ENCODE results near the gene NOM1. TPM values are rescaled to one million over a fixed set of nuclear protein-coding genes. Genes with fewer than 3 reads are reported as not detected.

NOM1 gene
- total RNA-seq, 2 donors from 2014 or later = 28.9 to 68.1 TPM

DNA sequence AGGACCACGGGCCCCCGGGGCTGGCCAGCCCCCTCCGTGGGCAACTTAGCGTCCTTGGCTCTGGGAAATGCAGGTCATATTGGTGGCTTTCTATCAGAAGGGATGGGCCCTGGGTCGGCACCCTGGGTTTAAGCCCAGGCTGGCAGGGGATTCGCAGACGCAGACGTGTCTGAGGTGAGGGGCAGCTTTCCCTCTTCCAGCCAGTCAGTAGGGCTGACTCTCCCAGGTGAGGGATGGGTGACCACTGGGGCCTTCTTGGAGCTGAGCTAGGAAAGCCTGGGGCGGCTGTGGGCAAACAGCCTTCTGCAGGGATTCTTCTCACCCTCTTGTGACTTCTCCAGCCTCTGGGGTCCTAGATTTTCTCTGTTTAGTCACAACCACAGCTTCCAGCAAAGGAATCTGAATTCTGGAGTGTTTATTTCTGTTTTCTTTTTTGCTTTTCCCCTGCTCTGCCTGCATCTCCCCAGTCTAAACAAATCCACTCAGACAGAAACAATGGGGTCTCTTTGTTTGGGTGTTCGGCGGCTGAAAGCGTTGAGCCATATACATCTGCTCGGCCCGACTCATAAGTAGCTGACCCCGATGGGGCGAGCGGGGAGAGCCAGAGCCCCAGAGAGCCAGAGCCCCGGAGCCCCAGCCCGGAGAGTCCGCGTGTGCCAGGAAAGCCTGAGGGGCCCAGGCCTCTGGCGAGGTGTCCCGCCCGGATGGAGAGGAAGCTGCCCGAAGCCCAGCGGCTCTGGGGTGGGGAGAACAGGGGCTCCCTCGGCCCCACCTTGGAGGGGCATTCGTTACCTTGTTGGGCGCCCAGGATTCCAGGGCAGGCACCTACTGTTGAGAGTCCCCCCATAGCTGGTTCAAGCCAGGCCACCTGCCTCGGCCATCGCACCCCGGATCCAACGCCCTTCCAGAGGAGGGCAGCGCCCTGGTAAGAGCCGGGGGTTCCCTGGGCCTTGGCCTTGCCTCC lies 59.0 kb downstream of the NOM1 start:
- no peak overlapping the region for H3K27ac Mint-ChIP-seq
- ATAC-seq (no peak), DNase-seq (ENCODE audit: low spot score) (no peak)
- H3K4me1 Mint-ChIP-seq (ENCODE audit: low read depth in 2 of 2) = peaks cover 5 to 6% of the 10 kb centered on the region in 2 donors
- peaks cover 37 to 43% of the 10 kb centered on the region in 2 donors for H3K27me3 Mint-ChIP-seq
- no peak overlapping the region for H3K4me3 Mint-ChIP-seq
- H3K36me3 Mint-ChIP-seq = no peaks in the 10 kb centered on the region
- H3K9me3 Mint-ChIP-seq = no peaks in the 10 kb centered on the region

DNA sequence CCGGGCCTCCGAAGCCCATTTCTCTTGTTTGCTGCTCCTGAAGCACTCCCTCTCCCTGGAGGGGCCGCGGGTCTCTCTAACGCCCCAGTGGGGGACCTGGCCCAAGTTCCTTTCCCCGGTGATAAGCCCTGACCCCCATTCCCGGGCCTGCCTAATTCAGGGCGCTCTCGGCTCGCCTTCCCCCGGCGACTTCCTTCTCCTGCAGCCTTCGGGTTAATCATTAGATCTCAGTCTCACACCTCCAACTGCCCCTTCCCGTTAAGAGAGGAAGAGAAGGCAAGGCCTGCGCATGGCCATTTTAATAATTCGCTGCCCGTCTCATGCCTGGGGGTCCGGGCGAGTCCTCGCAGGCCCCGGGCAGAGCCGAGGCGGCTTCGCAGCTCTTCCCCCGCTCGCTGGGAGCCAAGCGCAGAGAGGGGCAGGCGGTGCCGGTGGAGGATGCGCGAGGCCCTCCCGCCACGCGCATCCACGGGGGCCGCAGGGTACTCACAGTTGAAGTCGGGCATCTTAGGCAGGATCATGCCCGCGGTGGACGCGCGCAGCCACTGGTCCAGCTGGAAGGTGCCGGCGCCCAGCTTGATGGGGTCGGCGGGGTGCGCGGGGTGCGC lies 59.8 kb downstream of the NOM1 start:
- DNase-seq (ENCODE audit: low spot score) (no peak), ATAC-seq (no peak)
- H3K27ac Mint-ChIP-seq = no peak overlapping the region

DNA sequence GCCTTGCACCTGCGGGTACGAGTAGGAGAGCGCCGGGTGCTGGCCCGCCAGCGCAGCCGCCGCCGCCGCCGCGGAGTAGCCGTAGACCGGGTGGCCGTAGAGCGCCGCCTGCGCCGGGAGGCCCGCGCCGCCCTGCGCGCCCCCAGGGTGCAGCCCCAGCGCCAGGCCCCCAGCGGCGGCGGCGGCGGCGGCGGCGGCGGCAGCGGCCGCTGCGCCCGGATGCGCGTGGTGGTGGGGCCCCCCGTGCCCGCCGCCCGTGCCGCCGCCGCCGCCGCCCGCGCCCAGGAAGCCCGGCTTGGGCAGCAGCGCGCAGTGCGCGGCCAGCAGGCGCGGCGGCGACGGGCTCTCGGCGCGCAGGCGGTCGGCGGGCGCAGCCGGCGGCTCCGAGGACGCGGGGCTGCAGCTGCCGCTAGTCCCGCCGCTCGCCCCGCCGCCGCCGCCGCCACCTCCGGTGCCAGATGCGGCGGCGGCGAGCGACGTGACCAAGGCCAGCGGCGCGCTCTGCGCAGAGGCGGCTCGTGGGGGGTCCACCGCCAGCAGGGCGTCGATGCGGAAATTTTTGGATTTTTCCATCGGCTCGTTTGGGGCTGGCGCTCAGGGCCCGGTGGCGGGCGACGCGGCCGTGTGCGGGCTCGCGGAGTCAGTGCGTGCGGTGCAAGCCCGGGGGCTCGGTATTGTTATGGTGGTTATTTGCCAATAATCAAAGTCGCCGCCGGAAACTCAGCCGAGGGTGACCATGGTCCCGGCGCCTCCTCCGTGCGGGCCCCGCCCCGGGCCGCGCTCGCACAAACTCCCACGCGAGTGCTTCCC lies 60.5 kb downstream of the NOM1 start:
- DNase-seq (ENCODE audit: low spot score) = no peak
- peak; percentile 10 to 29 for ATAC-seq
- no peaks in the 10 kb centered on the region for H3K9me3 Mint-ChIP-seq
- peaks cover 35 to 47% of the 10 kb centered on the region in 2 donors for H3K27me3 Mint-ChIP-seq
- no peak overlapping the region for H3K4me3 Mint-ChIP-seq
- H3K36me3 Mint-ChIP-seq = no peaks in the 10 kb centered on the region
- no peak overlapping the region for H3K27ac Mint-ChIP-seq
- peaks cover under 1 to 1% of the 10 kb centered on the region in 2 donors for H3K4me1 Mint-ChIP-seq (ENCODE audit: low read depth in 2 of 2)

More for the DNA sequence above, 59.8 kb downstream of the NOM1 start:
- Mint-ChIP-seq H3K4me3 (no peak overlapping the region), H3K9me3 (no peaks in the 10 kb centered on the region), H3K36me3 (no peaks in the 10 kb centered on the region), H3K27me3 (peaks cover 42 to 50% of the 10 kb centered on the region in 2 donors), H3K4me1 (ENCODE audit: low read depth in 2 of 2) (peaks cover 5 to 6% of the 10 kb centered on the region in 2 donors)

DNA sequence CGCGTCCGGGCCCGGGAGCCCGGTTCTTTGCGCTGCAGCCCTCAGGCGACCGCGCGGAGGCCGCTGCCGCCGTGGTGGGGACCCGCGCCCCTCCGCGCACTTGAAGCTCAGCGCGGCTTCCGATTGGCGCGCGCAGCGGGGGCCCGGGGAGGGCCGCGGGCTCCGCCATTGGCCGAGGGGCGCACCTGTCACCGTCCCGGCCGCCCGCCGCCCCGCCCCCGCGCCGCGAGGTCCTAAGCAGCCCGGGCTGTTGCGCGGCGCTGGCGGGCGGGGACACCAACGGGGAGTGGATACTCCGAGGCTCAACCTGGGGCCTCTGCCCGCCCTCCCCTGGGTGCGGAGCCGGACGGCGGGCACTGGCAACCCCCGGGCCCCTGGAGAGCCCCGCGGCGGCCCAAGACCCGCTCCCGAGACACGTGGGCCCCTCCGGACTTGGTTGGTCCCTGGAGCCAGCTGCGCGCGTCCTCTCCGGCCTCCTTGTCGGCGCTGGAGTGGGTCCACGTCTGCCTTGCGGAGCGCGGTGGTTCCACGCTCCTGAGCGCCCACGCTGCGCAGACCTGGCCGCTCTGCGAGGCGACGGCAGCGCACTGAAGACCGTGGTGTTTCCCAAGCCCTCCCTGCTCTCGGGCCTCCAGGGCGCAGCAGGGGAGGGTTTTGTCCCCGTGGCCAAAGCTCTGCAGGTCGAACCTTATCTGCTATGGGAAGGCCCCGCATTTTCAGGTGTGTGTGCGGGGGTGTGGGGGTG lies 61.2 kb downstream of the NOM1 start, which contains the start of gene MNX1:
TSS of gene MNX1 (minus strand) at position 76 of the 745 bp plus-strand sequence. CDS start 313 bp downstream, outside the sequence.
- Mint-ChIP-seq H3K27ac (no peak within 1 kb of the TSS), H3K9me3 (no peaks in the 10 kb centered on the region), H3K36me3 (no peaks in the 10 kb centered on the region), H3K27me3 (peaks cover 38 to 45% of the 10 kb centered on the region in 2 donors), H3K4me1 (ENCODE audit: low read depth in 2 of 2) (no peaks in the 10 kb centered on the region), H3K4me3 (no peak within 1 kb of the TSS)
- ATAC-seq = peak; percentile 64 to 86
- DNase-seq (ENCODE audit: low spot score) = no peak

DNA sequence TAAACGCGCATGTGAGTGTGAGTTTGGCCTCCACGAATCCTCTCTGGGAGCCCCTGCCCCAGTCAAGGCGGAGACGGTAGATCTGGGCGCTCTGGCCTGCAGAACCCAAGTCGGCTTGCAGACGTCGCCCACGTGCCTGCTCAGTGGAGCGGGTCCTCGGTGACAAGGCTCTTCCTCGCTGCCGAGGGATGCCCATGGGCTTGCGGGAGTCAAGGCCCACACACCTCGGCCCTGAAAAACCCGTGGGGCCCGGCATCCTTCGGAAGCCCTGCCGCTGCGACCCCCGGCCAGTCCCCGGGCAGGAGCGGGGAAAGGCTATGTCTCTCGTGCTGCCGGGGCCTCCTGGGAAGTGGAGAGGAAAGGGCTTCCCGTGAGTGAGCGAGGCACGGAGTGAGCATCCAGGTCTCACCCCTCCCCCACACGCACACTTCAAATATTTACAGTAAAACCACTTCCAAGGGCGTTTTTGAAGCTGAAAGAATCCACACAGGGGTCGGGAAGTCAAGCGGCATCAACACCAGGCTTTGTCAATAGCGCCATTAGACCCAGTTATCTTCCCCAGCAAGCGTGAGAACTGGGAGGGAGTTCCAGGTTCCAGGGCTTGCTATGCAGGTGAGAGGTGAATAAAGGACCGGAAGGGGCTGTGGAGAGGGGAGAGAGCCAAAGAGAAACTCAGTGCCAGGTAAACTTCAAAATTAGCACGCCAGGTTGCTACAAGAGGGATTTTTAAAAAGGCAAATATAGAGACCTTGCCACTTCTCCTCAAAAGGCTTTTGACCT lies 62.0 kb downstream of the NOM1 start:
- H3K4me3 Mint-ChIP-seq = no peak overlapping the region

DNA sequence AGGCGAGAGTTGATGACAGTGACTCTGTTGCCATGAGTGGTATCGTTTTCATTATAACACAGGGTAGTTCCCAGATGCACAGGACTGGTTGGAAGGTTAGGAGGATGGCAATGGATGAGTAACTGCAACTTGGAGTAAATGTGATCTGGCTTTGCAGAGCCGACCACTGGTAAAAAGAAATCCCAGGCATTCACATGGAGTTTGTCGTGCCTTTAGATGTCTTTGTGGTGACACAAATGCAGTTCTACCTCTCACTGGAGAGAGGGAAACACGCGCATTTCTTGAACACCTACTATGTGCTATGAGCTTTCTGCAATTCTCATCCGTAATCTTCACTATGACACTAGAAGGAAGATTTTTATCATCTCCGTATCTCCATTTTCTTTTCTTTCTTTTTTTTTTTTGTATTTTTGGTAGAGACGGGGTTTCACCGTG lies 62.6 kb downstream of the NOM1 start:
- no peak for DNase-seq (ENCODE audit: low spot score)

More for the DNA sequence above, 62.0 kb downstream of the NOM1 start:
- Mint-ChIP-seq H3K9me3 (no peaks in the 10 kb centered on the region), H3K27me3 (peaks cover 43 to 51% of the 10 kb centered on the region in 2 donors), H3K4me1 (ENCODE audit: low read depth in 2 of 2) (peaks cover 0 to 2% of the 10 kb centered on the region in 2 donors), H3K36me3 (no peaks in the 10 kb centered on the region), H3K27ac (no peak overlapping the region)
- DNase-seq (ENCODE audit: low spot score) (no peak), ATAC-seq (no peak)

DNA sequence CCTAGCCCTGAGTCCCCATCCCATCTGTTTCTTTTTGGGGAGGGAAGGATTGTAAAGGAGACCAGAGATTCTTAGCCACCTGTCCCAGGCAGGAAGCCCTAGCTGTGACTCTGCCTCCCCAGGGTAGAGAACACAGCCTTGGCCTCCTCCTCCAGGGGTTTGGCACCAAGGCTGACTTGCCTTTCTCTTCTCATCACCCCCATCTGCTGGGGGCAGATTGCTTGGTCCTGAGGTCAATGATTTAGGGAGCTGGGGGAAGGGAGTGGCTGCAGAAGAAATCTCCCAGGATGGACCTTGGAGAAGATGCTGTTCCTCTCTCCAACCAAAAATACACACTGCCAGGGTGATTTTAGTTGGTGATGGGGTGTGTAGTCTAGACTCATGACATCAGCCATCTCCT lies 63.6 kb downstream of the NOM1 start:
- Mint-ChIP-seq H3K4me3 (no peak overlapping the region), H3K4me1 (ENCODE audit: low read depth in 2 of 2) (peaks cover 0 to 5% of the 10 kb centered on the region in 2 donors), H3K27me3 (peaks cover 39 to 44% of the 10 kb centered on the region in 2 donors), H3K36me3 (no peaks in the 10 kb centered on the region), H3K9me3 (no peaks in the 10 kb centered on the region), H3K27ac (no peak overlapping the region)
- DNase-seq (ENCODE audit: low spot score) (no peak), ATAC-seq (no peak)

More for the DNA sequence above, 62.6 kb downstream of the NOM1 start:
- Mint-ChIP-seq H3K27me3 (peaks cover 40 to 52% of the 10 kb centered on the region in 2 donors), H3K4me3 (no peak overlapping the region), H3K4me1 (ENCODE audit: low read depth in 2 of 2) (peaks cover 0 to 5% of the 10 kb centered on the region in 2 donors), H3K27ac (no peak overlapping the region), H3K9me3 (no peaks in the 10 kb centered on the region), H3K36me3 (no peaks in the 10 kb centered on the region)
- ATAC-seq = no peak

DNA sequence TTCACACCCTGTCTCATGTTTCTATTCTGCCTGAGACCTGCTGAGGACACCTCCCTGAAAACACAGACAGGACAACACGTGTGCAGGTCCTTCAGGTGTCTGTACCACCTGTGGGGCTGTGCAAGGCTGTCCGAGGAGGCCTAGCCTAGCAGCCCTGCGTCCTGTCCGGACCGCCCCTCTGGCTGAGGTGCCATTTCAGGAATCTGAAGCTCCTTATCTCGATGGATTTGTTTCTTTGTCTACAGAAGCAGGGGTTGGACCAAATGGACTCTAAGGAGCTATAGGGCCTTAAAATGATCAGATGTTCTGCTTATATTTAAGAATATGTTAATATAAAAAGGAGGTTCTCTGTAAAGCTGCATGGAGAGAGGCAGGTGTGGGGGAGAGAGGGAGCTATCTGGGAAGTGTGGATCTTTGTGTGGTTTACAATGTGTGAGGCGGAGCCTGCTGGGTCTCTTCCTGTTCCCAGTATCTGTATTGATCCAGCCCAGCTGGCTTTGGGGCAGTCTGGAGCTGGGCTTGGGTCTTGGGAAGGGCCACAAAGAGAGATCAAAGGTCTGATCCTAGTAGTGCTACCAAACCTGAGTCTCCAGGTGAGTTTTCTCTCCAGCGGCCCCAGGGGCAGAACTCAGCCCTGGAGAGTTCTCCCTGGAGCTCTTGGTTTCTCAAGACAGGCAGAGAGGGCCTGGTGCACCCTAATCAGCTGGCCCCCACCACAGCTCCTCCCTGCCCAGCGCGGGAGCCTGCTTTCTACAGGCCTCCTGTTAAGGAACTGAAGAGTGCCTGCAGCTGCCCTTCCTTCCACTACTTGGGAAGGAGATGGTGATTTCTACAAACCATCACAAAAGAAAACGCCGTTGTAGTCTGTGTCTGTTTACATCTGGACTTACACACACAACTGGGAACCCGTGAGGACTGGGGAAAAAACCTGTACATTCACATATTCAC lies 64.4 kb downstream of the NOM1 start:
- Mint-ChIP-seq H3K27me3 (peaks cover 35 to 41% of the 10 kb centered on the region in 2 donors), H3K27ac (no peak overlapping the region), H3K36me3 (no peaks in the 10 kb centered on the region), H3K9me3 (no peaks in the 10 kb centered on the region), H3K4me1 (ENCODE audit: low read depth in 2 of 2) (peaks cover 0 to 5% of the 10 kb centered on the region in 2 donors), H3K4me3 (no peak overlapping the region)
- no peak for ATAC-seq
- DNase-seq (ENCODE audit: low spot score) = no peak

DNA sequence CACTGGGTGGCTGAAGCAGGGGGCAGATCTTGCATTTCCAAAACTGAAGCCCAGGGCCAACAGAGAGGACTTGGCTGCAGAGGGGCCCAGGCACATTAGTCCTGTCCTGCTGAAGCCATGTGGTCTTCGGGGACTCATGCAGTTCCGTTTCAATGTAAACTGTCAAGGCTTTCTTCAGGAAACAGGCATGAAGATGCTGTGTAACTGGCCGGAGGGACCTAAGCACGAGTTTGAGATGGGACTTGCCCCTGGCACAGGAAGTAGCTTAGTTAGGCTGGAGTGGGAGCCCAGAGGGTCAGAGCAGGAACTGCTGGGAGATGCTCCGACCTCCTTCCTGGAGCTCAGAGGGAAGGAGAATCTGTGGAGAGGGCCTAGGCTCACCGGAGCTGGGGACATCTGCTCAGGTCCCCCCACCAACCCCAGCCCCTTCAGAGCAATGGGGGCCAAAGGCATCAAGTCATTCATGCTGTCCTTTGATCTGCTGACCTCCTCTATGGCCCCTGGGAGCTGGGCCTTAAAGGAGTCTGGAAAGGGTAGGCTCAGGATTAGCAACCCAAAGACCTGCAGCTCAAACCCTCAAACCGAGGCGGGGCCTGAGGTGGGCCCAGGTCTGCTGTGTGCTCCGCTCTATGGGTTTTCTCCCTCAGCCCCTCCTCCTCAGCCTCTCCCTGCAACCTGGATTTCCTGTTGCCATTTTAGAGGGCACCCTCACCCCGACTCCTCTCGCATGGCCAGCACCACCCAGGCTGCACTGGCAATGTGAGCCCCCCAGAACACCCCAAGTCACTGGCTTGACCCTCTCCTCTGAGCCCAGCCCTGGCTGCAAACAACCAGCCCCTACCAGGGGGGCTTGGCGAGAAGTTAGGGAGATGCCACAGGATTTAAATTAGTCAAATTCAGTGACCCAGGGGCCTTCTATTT lies 65.4 kb downstream of the NOM1 start:
- H3K36me3 Mint-ChIP-seq = no peaks in the 10 kb centered on the region
- H3K4me1 Mint-ChIP-seq (ENCODE audit: low read depth in 2 of 2) = peaks cover 0 to 5% of the 10 kb centered on the region in 2 donors
- no peak overlapping the region for H3K4me3 Mint-ChIP-seq
- no peaks in the 10 kb centered on the region for H3K9me3 Mint-ChIP-seq
- peaks cover 30 to 46% of the 10 kb centered on the region in 2 donors for H3K27me3 Mint-ChIP-seq
- DNase-seq (ENCODE audit: low spot score) (no peak), ATAC-seq (no peak)
- H3K27ac Mint-ChIP-seq = no peak overlapping the region

DNA sequence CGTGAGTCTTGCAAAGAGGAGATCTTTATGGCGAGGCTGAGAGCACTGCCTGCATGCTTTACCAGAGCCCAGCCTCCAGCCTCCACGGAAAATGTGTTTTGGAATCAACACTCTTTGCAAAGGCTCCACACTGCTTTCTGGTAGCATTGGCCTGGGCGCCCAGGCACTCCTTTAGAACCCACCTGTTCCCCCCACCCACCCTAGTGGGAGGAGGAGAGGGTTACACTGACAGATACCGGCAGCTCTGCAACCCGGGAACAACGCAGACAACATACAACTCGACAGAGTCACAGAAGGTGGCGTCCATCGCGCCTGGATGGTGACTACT lies 66.5 kb downstream of the NOM1 start:
- DNase-seq (ENCODE audit: low spot score) (no peak), ATAC-seq (no peak)
- H3K4me3 Mint-ChIP-seq = no peak overlapping the region

More for the DNA sequence above, 66.5 kb downstream of the NOM1 start:
- Mint-ChIP-seq H3K27me3 (peaks cover 32 to 53% of the 10 kb centered on the region in 2 donors), H3K36me3 (no peaks in the 10 kb centered on the region), H3K4me1 (ENCODE audit: low read depth in 2 of 2) (peaks cover 0 to 5% of the 10 kb centered on the region in 2 donors), H3K27ac (no peak overlapping the region), H3K9me3 (no peaks in the 10 kb centered on the region)
